NT2/D1 (cell line): ENCODE data around the gene ATP6AP1.

ENCODE experiments used
- DNase-seq: peaks from one replicate; pipeline ENCODE4 v3.0.0-alpha.2; 2011; ENCODE audit warnings: low read depth, low spot score
- H3K27me3 ChIP-seq: 2 replicates; pipeline ENCODE4 v1.6.0; 2011; ENCODE audit warnings: mild to moderate bottlenecking; ENCODE audit not compliant: insufficient read length, insufficient read depth
- H3K36me3 ChIP-seq: 2 replicates; pipeline ENCODE4 v1.6.1; 2011; ENCODE audit warnings: mild to moderate bottlenecking, low read length, mixed read lengths; ENCODE audit not compliant: insufficient read depth, insufficient read length
- H3K4me1 ChIP-seq: 2 replicates; pipeline ENCODE4 v1.5.1; 2011; ENCODE audit not compliant: insufficient read depth, insufficient read length
- H3K4me3 ChIP-seq: 2 replicates; pipeline ENCODE4 v1.5.1; 2011; ENCODE audit warnings: low read depth; ENCODE audit not compliant: insufficient read length
- H3K9ac ChIP-seq: 2 replicates; pipeline ENCODE4 v1.6.0; 2011; ENCODE audit warnings: low read depth; ENCODE audit not compliant: insufficient read length
- H3K9me3 ChIP-seq: 2 replicates; pipeline ENCODE4 v1.5.1; 2011; ENCODE audit warnings: mild to moderate bottlenecking, low read length; ENCODE audit not compliant: insufficient read depth
- SUZ12 ChIP-seq: IDR thresholded peaks from 2 replicates; pipeline ENCODE4 v1.6.1; 2011; ENCODE audit not compliant: insufficient read length, insufficient read depth; ENCODE audit errors: extremely low read depth
- YY1 ChIP-seq: IDR thresholded peaks from 2 replicates; pipeline ENCODE4 v1.6.1; 2011; ENCODE audit not compliant: insufficient read length, insufficient read depth
- ZNF274 ChIP-seq: IDR thresholded peaks from 2 replicates; pipeline ENCODE4 v1.6.1; 2011; ENCODE audit warnings: mild to moderate bottlenecking, low read depth, low read length

ATP6AP1 gene

DNA sequence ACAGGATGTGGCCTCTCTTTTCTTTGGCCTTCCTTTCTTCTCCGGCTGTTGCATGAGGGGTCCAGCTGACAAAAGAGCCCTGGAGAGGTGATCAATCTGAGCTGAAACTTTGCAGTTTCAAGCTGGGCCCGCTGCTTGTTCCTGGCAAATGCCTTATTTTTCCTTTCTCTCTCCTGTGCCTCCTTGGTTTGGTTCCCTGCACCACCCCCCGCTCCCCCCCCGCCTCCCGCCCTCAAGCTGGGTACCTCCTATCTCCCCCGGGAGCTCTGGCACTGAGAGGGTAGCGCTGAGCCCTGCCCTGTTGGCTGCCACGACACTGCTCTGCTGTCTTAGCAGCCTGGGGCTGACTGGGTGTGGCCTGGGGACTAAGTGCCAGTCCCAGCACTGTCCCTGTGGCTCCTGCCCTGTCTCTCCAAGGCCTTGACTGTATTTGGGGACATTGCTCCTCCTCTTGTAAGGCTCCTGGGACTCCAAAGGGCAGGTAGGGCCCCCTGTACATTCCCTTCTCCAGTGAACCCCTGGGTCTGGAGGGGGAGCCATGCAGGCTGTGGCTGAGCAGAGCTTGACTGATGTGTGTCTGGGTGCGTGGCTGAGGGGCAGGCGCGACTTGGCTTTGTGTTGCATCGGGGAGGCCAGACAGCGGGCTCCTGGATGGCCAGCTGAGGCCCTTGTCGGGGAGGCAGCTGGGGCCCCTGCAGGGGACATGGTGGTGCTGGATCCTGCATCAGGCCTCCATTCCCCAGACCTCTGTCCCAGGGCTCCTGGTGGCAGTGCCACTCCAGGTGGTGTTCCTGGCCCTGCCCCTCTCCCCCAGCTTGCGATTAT lies 30.7 kb downstream of the ATP6AP1 start:
- peaks cover 16% of the 10 kb centered on the region for H3K36me3 ChIP-seq
- TF ChIP-seq YY1, result no peak
- TF ChIP-seq ZNF274, result no peak
- no peak for TF ChIP-seq SUZ12
- H3K9me3 ChIP-seq, result no peaks in the 10 kb centered on the region
- no peaks in the 10 kb centered on the region for H3K27me3 ChIP-seq
- H3K4me1 ChIP-seq, result no peaks in the 10 kb centered on the region
- H3K4me3 ChIP-seq, result peak overlapping the region; percentile 54
- H3K9ac ChIP-seq, result peak overlapping the region; percentile 67
- no peak for DNase-seq

DNA sequence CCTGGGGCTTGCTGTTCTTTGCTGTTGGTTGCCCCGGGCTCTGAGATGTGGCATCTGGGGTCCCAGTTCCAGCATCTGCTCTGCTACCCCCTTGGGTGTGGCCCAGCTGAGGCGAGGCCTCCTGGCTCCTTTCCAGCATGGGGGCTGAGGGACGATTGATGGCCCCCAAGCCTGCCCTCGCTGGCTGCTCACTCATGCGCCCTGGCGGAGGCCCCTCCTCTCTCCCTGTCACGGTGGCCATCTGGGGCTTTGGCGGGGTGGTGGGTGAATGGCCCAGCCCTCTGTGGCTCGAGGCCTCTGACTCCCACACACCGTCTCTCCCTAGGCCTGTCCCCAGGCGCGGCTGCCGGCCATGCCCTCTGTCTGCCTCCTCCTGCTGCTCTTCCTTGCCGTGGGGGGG lies 31.4 kb downstream of the ATP6AP1 start:
- no peak for DNase-seq
- Histone ChIP-seq H3K36me3 (peaks cover 21% of the 10 kb centered on the region), H3K9me3 (no peaks in the 10 kb centered on the region), H3K9ac (no peak overlapping the region), H3K27me3 (no peaks in the 10 kb centered on the region), H3K4me3 (no peak overlapping the region), H3K4me1 (no peaks in the 10 kb centered on the region)
- TF ChIP-seq ZNF274 (no peak), YY1 (no peak)

- H3K9me3 ChIP-seq, result no peaks in the 10 kb centered on the region
- H3K27me3 ChIP-seq, result no peaks in the 10 kb centered on the region
- H3K9ac ChIP-seq, result no peak overlapping the region
- no peak overlapping the region for H3K4me3 ChIP-seq
- no peak for DNase-seq
- no peak for TF ChIP-seq SUZ12
- TF ChIP-seq YY1, result no peak
- TF ChIP-seq ZNF274, result no peak
- H3K4me1 ChIP-seq, result no peaks in the 10 kb centered on the region
- H3K36me3 ChIP-seq, result peaks cover 24% of the 10 kb centered on the region
These were observed 31.8 kb downstream of the ATP6AP1 start for GRCh38 chrX:154460326-154460725.

DNA sequence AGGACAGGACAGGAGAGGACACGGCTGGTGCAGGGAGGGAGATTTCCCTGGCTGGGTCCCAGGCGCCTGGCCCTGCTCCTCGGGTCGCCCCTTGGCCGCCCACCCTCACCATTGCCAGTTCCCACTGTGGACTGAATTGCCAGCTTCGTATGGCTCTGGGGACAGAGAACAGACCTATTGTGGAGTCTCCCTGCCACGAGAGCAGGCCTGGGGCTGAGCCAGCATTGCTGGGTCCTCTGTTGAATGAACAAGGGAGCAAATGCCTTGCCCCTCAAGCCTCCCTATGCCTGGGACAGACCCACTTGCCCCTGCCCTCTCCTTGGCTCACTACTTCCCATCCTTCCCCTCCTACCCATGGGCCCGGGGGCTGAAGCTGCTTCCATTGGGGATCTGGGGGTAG lies 33.9 kb downstream of the ATP6AP1 start:
- no peak overlapping the region for H3K9ac ChIP-seq
- TF ChIP-seq YY1, result no peak
- no peak for TF ChIP-seq ZNF274
- TF ChIP-seq SUZ12, result no peak

GRCh38 chrX:154463611-154464220 lies 35.2 kb downstream of the ATP6AP1 start:
- Histone ChIP-seq H3K4me3 (no peak overlapping the region), H3K9ac (no peak overlapping the region), H3K36me3 (peaks cover 47% of the 10 kb centered on the region), H3K27me3 (no peaks in the 10 kb centered on the region), H3K4me1 (no peaks in the 10 kb centered on the region), H3K9me3 (no peaks in the 10 kb centered on the region)
- no peak for DNase-seq
- TF ChIP-seq ZNF274 (no peak), YY1 (no peak), SUZ12 (no peak)

More for the DNA sequence above, 33.9 kb downstream of the ATP6AP1 start:
- no peak overlapping the region for H3K4me3 ChIP-seq
- H3K9me3 ChIP-seq, result no peaks in the 10 kb centered on the region
- no peak for DNase-seq
- no peaks in the 10 kb centered on the region for H3K27me3 ChIP-seq
- H3K4me1 ChIP-seq, result no peaks in the 10 kb centered on the region
- peaks cover 39% of the 10 kb centered on the region for H3K36me3 ChIP-seq

DNA sequence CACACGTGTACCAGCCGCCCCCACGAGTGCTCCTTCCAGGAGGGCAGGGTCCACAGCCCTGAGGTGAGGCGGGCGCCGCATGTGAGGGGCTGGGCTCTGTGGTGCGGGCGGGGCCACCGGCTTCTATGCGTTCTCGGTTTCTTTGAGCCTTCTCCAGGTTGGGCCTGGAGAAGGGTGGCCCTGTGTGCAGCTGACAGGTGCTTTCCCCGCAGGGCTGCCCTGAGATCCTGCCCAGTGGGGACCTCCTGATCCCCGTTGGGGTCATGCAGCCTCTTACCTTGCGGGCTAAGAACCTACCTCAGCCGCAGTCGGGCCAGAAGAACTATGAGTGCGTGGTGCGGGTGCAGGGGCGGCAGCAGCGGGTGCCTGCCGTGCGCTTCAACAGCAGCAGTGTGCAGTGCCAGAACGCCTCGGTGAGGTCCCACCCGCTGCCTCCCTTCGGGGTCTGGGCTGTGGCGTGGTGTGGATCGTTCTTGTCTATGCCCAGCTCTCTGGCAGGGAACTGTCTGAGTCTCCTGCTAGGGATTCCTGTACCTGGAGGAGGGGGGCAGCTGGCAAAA lies 36.4 kb downstream of the ATP6AP1 start:
- no peak for DNase-seq
- H3K36me3 ChIP-seq, result peaks cover 54% of the 10 kb centered on the region

DNA sequence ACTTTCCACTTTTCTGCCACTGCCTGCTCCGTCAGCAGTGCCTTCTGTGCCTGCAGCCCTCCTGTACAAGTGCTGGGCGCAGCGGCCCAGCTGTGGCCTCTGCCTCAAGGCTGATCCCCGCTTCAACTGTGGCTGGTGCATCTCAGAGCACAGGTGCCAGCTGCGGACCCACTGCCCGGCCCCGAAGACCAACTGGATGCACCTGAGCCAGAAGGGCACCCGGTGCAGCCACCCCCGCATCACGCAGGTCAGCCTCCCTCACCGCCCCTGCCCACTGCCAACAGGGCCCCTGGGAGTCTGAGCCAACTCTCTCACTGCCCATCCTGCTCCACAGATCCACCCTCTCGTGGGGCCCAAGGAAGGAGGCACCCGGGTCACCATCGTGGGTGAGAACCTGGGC lies 37.1 kb downstream of the ATP6AP1 start:
- Histone ChIP-seq H3K9me3 (no peaks in the 10 kb centered on the region), H3K9ac (no peak overlapping the region), H3K27me3 (no peaks in the 10 kb centered on the region), H3K4me3 (no peak overlapping the region), H3K36me3 (peaks cover 57% of the 10 kb centered on the region), H3K4me1 (no peaks in the 10 kb centered on the region)
- no peak for TF ChIP-seq SUZ12
- no peak for TF ChIP-seq ZNF274
- no peak for TF ChIP-seq YY1
- DNase-seq, result no peak

More for the DNA sequence above, 36.4 kb downstream of the ATP6AP1 start:
- Histone ChIP-seq H3K4me3 (no peak overlapping the region), H3K27me3 (no peaks in the 10 kb centered on the region), H3K9ac (no peak overlapping the region), H3K9me3 (no peaks in the 10 kb centered on the region), H3K4me1 (no peaks in the 10 kb centered on the region)
- TF ChIP-seq SUZ12 (no peak), ZNF274 (no peak), YY1 (no peak)
